SKM-1 treated with dmso at 0.1 percent for 144 hours (cell line): Measurements from ENCODE around the gene KCNK2.

Experiments used
- DNase-seq: peaks from one replicate; lab custom pipeline; 2025; ENCODE audit not compliant: unreplicated experiment; lab: John Stamatoyannopoulos, UW

The KCNK2 gene

GRCh38 chr1:215250913-215251312, 168.4 kb downstream of the KCNK2 start:
- DNase-seq = no peak

- DNase-seq = no peak
Measured at GRCh38 chr1:215251428-215251827, 168.9 kb downstream of the KCNK2 start.

- no peak for DNase-seq
Measured at GRCh38 chr1:215252164-215252563, 169.6 kb downstream of the KCNK2 start.

GRCh38 chr1:215256936-215257679, 174.6 kb downstream of the KCNK2 start:
- peak; percentile 26 for DNase-seq

GRCh38 chr1:215260711-215261110, 178.2 kb downstream of the KCNK2 start:
- DNase-seq = no peak

GRCh38 chr1:215262106-215262505, 179.6 kb downstream of the KCNK2 start:
- no peak for DNase-seq

GRCh38 chr1:215263636-215264035, 181.1 kb downstream of the KCNK2 start:
- no peak for DNase-seq

GRCh38 chr1:215264649-215265048, 182.1 kb downstream of the KCNK2 start:
- no peak for DNase-seq

- no peak for DNase-seq
Measured at GRCh38 chr1:215267495-215267894, 185.0 kb downstream of the KCNK2 start.

- DNase-seq = no peak
Measured at GRCh38 chr1:215269955-215270354, 187.4 kb downstream of the KCNK2 start.

- DNase-seq = no peak
Measured at GRCh38 chr1:215273838-215274516, 191.4 kb downstream of the KCNK2 start.

- no peak for DNase-seq
Measured at GRCh38 chr1:215276582-215276981, 194.0 kb downstream of the KCNK2 start.

- DNase-seq = no peak
Measured at GRCh38 chr1:215277532-215277931, 195.0 kb downstream of the KCNK2 start.

GRCh38 chr1:215279682-215280081, 197.1 kb downstream of the KCNK2 start:
- DNase-seq = no peak

- no peak for DNase-seq
Measured at GRCh38 chr1:215282557-215282956, 200.0 kb downstream of the KCNK2 start.

GRCh38 chr1:215285013-215285800, 202.7 kb downstream of the KCNK2 start:
- no peak for DNase-seq
